IMR-90 (cell line): ENCODE data around the gene COL1A1.

Experiments
- BHLHE40 ChIP-seq: fragments of 150-350 bp; IDR thresholded peaks from 2 replicates; pipeline ENCODE4 v1.6.1; 2016; ENCODE audit warnings: mild to moderate bottlenecking, low read depth, low read length
- CEBPB ChIP-seq: IDR thresholded peaks from 2 replicates; pipeline ENCODE4 v1.6.1; 2012; ENCODE audit warnings: low read depth, low read length, improper control_type of control experiment
- CTCF ChIP-seq: conservative IDR thresholded peaks from 2 replicates; pipeline ENCODE4 v1.5.1; 2012; ENCODE audit warnings: mild to moderate bottlenecking, low read depth, low read length, improper control_type of control experiment
- MAFK ChIP-seq: IDR thresholded peaks from 2 replicates; pipeline ENCODE4 v1.6.1; 2012; ENCODE audit warnings: low read depth, low read length, improper control_type of control experiment
- MAZ ChIP-seq: IDR thresholded peaks from 2 replicates; pipeline ENCODE4 v1.6.1; 2012; ENCODE audit warnings: low read depth, mild to moderate bottlenecking, low read length, improper control_type of control experiment, moderate library complexity, borderline replicate concordance
- MXI1 ChIP-seq: IDR thresholded peaks from 2 replicates; pipeline ENCODE4 v1.6.1; 2012; ENCODE audit warnings: low read depth, mild to moderate bottlenecking, low read length, moderate library complexity, borderline replicate concordance
- NFE2L2 ChIP-seq: fragments of 150-350 bp; IDR thresholded peaks from 2 replicates; pipeline ENCODE4 v1.6.1; 2016; ENCODE audit warnings: low read depth, mild to moderate bottlenecking, low read length
- POLR2A ChIP-seq: IDR thresholded peaks from 2 replicates; pipeline ENCODE4 v1.6.1; 2012; ENCODE audit warnings: mild to moderate bottlenecking, low read depth, low read length
- RAD21 ChIP-seq: IDR thresholded peaks from 2 replicates; pipeline ENCODE4 v1.6.1; 2012; ENCODE audit warnings: low read length, improper control_type of control experiment
- RCOR1 ChIP-seq: IDR thresholded peaks from 2 replicates; pipeline ENCODE4 v1.6.1; 2012; ENCODE audit warnings: mild to moderate bottlenecking, low read length, improper control_type of control experiment; ENCODE audit not compliant: insufficient replicate concordance
- SMC3 ChIP-seq: fragments of 150-350 bp; IDR thresholded peaks from 2 replicates; pipeline ENCODE4 v1.6.1; 2016; ENCODE audit warnings: low read depth, mild to moderate bottlenecking, antibody characterized with exemption, low read length, moderate library complexity
- USF2 ChIP-seq: fragments of 150-350 bp; IDR thresholded peaks from 2 replicates; pipeline ENCODE4 v1.6.1; 2017; ENCODE audit warnings: mild to moderate bottlenecking, antibody characterized with exemption, low read length, low read depth

- TF ChIP-seq CTCF (no peak), NFE2L2 (no peak), BHLHE40 (no peak), CEBPB (no peak), RAD21 (no peak), POLR2A (no peak; the same call in 1 of the 2 replicates), USF2 (no peak), MXI1 (peak; percentile 16; the same call in 1 of the 2 replicates), MAFK (no peak), SMC3 (no peak), MAZ (peak; percentile 50; the same call in 1 of the 2 replicates), RCOR1 (peak; percentile 49)
Observed at GRCh38 chr17:50190603-50191358, 10.7 kb downstream of the COL1A1 start.
